HG02763 (cell line): ENCODE measurements around the gene VSX1.
A peak's percentile ranks its signal among the peaks of the same experiment; 100 is the strongest.

ENCODE experiments used
- ATAC-seq: cut with Tn5 transposase; IDR thresholded peaks from one replicate; pipeline ENCODE4 v1.9.1; 2021; ENCODE audit warnings: mild to moderate bottlenecking, moderate library complexity; ENCODE audit not compliant: unreplicated experiment

The VSX1 gene

GRCh38 chr20:25042531-25043498, 39.1 kb downstream of the VSX1 start:
- peak; percentile 59 for ATAC-seq

DNA sequence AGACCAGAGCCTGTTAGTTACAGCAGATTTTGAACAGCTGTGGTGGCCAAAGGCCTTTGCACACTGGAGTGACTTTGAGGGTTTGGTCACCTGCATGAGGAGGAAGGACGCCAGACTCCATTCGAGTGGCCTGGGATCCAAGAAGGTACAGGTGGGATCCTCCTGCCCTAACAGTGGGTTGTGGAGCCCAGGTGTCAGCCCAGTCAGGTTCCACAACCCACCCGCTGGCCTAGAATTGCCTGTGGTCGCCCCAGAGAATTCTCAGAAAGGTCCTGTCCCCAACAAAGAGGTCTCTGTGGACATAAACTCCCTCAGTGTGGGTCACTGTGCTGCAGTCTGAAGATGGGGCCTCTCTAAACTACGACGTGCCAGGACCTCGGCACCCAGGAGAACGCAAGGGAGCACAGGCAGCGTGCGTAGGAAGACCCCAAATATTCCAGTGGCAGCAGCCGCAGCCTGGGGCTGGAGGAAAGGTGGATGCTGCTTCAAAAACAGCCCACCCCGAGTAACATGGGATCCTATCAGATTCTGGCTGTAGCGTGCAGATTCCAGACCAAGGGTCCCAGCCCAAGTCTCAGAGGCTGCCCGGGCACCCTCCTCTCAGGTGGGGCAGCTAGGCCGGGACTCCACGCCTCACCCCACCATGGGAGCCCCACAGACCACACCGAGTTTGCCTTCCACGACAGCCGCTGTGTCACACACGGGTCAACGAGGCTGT, 40.0 kb downstream of the VSX1 start:
- ATAC-seq, result no peak

DNA sequence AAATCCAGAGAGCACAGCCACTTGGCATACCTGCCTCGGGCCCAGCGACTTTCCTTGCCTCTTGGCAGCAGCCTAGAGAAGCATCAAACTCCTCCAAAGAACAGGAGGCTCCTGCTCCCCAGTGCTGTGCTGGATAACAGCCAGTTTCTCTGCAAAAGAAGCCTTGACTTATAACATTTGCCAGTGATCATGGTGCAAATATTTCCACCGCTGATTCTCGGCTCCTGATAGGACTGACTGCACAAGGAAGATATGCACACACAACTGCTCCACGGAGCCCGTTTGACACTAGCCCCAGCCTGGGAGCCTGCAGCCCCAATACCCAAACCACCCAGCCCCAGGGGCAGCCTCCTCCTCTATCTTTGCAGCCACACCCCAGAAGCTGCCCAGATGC, 41.5 kb downstream of the VSX1 start:
- ATAC-seq, result no peak

- ATAC-seq, result no peak
These were observed 42.1 kb downstream of the VSX1 start for GRCh38 chr20:25039697-25040437.

GRCh38 chr20:25038591-25039015, 43.3 kb downstream of the VSX1 start:
- ATAC-seq, result no peak

- no peak for ATAC-seq
These were observed 43.9 kb downstream of the VSX1 start for GRCh38 chr20:25038103-25038410.

DNA sequence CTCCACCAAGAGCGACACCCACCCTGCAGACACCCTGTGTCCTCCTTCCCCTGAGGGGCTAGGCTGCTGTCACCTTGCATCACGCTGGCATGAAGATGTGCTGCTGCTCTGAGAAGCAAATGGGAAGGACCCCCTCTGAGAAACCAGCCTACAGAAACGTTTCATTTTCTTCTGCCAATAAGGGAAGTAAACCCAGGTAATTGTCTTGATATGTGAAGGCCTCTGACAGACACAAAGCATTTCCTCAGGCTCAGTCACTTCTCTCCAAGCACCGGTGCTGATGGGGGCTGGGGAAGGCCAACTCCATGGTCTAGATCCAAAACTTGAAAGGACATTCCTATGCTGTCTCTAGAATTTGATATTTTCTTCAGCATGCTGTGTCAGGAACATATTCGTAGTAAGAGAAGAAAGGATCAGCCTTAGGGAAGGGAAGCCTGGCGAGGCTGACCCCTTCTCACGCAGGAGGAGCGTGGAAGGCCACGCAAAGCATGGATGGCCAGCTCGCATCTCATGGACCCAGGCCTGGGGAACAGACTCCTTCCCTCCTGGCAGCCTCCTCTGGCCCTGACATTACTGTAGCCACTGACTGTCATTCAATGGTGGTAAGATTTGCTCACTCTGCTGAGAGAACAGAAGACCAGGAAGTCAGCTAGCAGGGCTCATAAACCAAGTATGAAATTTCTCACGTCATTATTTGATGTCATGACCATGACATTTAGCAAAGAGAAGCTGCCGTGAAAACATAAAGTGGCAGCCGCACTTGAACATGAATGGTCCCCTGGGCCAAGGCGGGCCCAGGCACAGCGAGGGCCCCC, 44.4 kb downstream of the VSX1 start:
- no peak for ATAC-seq

DNA sequence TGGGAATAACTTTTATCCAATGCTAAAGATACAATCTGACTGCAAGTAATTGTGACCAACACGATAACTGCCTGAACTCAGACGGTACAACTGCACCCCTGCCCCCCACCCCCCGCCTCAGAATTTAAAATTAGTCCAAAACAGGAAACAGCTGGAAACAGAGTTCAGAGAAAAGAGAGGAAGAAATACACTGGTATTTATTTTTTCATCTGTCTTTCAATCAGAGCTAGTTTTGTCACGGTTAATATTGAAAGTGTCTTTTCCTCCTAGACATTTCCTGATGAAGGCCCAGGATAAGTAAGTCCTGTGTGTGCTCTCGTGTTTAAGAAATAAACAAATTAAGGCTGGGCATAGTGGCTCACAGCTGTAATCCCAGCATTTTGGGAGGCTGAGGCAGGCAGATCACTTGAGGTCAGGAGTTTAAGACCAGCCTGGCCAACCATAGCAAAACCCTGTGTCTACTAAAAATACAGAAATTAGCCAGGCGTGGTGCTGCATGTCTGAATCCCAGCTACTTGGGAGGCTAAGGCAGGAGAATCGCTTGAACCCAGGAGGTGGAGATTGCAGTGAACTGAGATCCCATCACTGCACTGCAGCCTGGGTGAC, 45.5 kb downstream of the VSX1 start:
- ATAC-seq, result no peak

DNA sequence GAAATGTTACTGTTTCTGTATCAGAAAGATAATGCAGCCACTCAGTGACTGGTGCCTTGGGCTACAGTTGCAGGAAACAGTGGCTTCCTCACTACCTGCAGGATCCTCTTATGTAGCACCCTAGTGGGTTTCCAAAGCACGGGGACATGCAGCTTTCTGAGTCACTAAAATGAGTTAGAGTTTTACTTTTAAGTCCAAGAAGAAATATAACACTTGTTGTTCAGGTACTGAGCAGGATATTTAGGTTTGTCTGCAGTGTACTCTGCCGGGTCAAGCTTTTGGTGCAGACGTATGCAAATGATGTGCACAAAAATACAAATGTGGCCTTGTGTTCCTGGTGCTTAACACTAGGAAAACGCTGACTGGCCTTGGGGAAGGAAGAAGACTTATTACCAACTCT, 46.0 kb downstream of the VSX1 start:
- no peak for ATAC-seq

DNA sequence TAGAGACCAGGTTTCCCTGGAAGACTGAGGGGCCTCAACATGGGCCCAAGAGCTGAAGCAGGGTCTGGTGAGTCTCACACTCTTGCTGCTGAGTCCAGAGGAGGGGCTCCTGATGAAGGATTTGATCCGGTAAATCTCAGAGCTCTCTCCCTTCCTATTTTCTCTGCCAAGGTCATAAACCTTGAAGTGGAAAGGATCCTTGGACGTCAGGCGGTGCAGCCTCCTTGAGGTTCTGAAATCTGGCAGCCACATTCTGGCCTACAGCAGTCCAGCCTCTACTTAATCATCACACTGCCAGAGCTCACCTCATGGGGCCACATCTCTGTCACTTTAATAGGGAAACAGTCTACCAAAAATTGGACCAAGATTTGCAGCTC, 48.0 kb downstream of the VSX1 start:
- no peak for ATAC-seq

DNA sequence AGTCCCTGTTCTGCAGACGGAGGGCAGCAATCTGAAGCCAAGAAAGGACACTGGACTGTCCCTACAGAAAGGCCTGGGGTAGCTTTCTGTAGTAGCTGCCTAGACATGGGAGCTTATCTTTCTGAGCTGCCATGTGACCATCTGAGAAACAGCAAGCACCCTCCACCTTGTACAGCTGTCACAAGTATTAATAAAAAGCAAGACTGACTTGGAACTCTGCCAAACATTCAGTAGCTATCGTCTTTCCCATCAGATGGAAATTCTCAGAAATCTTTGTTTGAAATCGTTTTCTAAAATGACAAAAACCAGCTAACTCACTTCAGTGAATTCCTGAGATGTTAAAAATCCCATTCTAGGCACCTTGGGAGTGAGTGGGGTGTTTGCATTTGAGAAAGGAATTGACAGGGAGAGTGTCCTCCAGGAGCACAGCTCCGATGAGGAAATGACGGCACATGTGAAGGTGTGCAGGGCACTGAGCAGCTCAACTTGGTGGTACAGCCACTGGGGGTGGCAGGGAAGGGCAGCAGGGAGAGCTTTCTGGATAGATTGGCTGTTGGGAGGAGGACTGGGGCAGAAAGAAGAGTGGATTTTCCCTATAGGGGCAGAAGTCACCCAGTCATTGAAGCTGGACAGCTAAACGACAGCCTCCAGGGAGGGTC, 48.5 kb downstream of the VSX1 start:
- no peak for ATAC-seq

DNA sequence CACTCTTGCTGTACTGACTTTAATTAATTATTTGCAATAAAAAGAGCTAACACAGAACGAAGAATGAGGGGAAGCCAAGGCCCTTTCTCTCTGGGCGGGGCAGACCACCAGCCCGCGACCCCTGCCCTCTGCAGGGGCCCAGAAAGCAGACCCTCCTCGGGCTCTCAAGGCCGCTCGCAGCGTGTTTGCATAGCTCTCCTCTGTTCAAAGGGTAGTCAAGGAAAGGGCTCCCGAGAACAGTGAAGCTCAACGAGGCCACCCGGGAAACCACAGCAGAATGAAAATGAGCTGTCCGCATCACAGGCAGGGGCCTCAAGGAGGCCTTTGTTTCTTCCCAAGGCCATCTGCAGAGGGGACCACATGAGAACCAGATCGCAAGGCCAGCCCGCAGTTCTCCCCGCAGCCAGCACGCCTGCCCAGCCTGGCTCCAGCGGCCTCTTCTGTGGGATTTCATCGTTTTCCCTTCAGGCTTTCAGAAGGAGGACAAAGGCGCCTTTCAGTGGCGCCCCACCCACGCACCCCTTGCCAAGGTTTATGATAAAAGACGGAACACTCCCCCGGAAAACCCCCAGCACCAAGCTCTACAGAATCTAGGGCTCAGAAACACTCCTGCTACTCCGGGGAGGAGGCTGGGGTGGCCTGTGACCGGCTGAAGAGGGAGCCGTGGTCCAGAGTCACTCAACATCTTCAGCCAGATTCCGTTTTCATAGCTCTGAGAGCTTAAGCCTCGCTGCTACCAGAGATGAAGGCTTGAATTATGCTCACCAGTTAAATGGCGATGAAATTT, 49.3 kb downstream of the VSX1 start:
- no peak for ATAC-seq

DNA sequence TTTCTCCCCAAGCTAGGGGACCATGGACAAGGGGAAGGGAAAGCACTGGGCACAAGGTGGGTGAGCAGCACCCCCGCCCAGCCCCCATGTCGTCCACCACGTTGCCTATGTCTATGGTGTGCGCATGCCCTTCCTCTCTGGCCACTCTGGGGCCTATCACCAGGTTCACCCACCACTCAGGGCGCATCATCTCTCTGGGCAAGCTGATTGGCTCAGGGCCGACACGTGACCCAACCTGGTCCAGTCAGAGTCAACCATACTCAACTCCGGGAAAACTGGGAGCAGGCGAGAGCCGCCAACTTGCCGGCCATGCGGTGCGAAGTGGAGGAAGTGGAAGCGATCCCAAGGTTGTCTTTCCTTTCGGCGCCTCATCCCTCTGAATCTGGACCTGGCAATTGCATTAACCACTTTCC, 49.9 kb downstream of the VSX1 start:
- no peak for ATAC-seq

DNA sequence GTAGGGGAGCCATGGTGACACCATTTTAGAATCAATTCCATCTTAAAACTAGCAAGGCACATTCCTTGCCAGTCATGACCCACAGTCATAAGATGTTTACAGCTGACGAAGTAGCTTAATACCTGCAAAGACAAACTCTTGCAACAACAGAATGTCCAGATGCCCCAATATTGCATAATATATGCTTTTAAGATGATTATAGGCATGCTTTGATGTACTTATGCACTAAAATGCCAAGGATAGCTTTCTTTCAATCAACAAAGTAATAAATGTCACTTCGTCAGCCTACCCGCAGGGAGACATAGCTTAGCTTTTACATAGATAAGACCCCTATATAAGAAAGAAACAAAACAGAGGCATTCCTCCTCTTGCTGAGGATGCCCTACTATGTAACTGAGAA, 50.7 kb downstream of the VSX1 start:
- ATAC-seq, result no peak

DNA sequence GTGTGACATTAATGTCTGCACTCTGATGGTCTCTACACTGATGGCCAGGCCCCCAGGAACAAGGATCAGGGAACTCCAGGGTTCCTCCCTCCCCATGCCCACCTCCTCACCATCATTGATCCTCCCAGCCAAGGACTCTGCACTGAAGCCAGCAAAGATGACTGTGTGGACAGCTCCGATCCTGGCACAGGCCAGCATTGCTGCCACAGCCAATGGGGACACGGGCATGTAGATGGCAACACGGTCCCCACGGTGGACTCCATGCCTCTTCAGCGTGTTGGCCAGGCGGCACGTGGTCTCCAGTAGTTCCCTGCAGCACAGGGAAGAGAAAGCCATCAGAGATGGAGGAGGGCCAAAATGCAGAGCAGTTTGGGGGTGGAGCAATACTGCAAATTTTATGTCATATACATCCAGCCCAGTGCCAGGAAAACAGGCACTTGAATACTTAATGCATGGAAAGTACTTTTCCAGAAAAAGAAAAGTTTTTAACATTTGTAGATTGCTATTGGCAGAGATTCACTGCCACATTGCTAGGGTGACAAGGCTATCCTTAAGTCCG, 51.2 kb downstream of the VSX1 start:
- no peak for ATAC-seq

- no peak for ATAC-seq
These were observed 51.8 kb downstream of the VSX1 start for GRCh38 chr20:25030007-25030648.

DNA sequence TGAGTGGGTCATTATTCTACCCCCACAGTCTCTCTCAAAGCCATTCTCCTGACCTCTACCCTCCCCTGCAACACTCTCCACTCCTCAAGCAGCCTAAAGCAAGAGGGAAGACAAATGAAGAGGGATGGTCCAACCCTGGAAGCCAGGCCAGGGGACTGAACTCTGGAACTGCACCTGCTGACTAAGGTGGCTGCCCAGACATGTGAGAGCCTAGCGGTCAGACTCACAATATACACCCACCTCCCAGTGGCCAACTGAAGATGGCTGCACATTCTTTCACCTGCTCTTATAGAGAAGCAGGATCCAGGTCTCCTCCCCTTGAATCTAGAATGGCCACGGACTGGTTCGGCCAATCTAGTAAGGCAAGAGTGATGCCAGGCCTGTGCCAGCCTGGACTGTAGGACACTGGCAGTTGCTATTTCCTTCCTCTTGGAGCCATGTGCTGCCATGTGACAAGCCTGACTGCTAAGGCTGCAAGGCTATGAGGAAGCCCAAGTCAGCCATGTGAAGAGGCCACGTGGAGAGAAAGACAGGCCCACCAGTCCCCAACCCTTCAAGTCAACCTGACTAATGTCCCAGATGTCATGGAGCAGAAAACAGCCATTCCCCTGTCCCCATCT, 55.8 kb downstream of the VSX1 start:
- ATAC-seq, result no peak
